GM18907 (cell line): ENCODE measurements around the gene NANOS1.

ENCODE experiments used
- ATAC-seq: cut with Tn5 transposase; IDR thresholded peaks from one replicate; pipeline ENCODE4 v1.9.1; 2021; ENCODE audit warnings: mild to moderate bottlenecking, moderate library complexity; ENCODE audit not compliant: unreplicated experiment

Gene NANOS1

DNA sequence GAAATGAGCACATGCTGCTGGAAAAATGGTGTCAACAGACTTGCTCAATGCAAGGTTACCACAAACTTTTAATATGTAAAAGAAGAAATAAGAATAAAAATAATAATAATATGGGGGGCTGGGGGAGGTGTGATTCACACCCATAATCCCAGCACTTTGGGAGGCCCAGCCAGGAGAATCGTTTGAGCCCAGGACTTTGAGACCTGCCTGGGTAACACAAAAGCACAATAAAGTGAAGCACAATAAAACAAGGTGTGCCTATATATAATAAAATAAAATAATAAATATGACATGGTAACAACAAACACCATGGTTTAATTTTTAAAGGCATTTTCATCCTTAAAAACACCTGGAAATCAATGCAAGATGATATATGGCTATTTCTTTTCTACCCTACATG lies 26.0 kb downstream of the NANOS1 start:
- no peak for ATAC-seq

DNA sequence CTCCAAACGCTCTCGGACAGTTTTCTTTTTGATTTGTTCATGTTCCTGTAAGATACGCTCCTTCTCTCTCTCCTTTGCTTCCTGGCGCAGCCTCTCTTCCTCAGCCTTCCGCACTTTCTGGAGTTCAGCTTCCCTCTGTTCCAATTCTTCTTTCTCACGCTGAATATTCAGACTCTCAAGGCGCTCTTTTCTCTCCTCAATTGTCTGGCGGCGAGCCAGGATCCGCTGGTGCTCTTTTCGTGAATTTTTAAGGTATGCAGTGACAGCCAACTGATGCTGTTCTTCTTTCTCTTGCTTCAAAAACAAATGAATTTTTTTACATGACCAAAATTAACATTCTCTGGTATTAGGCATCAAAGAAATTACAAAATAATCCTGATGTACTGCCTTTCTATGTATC lies 28.5 kb downstream of the NANOS1 start:
- ATAC-seq = no peak

DNA sequence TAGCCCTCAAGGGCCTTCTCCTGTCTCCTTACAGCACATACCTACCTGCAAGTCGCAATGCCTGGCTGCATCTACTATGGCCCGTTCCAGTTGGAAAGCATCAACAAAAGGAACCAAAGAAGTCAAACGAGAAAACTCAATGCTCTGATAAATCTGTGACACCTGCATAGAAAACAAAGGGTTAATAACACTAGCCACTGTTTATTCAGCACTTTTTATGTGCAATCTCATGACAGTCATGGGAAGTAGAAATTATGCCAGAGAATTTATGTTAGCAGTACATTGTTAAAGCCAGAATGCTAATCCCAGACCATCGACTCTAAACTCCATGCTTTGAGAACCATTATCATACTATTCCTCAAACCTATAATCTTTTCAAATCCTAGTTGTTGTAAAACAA lies 30.0 kb downstream of the NANOS1 start:
- ATAC-seq = no peak

DNA sequence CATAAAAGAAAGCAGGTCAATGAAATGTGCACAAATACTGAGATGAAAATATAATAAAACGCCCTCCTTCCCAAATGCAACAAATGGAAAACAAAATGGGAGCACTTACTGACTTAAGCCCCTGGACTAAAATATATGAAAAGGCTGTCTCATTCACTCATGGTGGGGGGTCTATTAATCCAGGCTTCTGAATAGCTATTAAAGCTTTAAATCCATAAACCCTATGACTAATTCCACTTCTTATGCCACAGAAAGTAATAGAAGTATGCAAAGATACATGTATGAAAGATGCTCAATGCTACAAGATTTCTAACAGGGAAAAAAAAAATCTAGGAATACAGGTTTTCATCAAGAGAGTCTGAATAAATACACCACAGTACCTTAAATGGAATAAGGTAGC lies 30.6 kb downstream of the NANOS1 start:
- no peak for ATAC-seq

DNA sequence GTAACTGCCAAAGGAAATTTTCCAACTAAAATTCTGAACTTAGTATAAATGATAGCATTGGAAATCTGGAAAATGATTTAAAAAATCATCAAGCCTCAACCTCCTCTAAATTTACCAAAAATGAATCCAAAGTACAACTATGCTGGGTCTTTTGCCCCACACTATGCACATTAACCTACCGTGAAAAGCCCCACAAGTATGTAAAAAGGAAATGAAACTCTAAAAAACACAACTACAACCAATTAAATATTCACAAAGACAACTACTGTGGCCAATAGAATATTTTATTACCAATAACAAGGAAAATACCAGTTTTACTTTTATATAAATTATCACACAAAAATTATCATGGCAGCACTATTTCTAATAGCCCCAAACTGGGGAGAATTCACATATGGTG lies 31.8 kb downstream of the NANOS1 start:
- no peak for ATAC-seq

DNA sequence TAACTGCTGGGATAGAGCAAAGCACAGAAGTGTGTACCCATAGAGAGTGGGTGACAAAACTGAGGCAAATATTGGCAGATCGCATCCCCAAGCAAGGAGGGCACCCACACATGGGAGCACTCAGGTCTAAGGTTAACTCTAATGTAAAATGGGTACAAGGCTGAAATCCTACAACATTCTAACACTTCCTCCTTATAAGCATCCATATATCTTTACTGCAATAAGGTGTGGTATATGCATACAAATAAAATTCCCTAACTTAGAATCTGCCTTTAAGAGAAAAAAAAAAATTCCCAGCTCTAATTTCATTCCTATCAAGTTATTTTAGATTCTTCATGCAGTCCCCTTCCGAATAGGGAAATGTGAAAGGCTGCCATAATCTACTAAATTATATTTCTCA lies 32.4 kb downstream of the NANOS1 start:
- ATAC-seq = no peak

DNA sequence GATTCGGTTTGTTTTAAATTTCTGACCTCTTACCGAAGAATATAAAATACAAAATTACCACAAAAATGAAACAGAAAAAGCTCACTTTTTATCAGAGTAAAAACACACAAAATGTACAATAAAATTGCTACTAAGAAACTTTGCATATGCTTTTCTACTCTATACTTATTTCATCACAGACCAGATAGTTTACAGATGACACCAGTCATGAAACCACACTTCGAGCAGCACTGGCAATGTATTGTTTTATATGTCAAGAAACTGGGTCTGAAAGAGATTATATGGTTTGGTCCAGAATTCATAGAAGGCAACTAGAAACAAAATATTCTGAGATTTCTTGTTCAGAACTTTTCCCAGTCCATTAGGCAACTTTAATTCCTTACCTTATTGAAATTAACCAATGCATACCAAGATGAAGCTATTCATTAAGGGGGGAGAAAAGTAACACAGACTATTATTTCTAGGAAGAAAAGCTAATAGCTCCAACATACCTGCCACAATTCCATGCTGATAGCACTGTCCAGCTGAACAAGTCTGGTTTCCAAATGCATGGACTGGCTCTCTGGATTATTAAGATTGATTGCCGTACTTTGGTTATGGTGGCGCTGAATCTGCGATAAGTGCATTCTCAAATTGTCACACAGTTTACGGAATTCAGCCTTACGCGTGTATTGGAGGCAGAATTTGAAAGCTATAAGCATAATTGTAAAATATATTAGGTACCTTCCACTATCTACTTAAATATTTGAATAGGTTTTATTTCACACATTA lies 41.1 kb downstream of the NANOS1 start:
- ATAC-seq = no peak

DNA sequence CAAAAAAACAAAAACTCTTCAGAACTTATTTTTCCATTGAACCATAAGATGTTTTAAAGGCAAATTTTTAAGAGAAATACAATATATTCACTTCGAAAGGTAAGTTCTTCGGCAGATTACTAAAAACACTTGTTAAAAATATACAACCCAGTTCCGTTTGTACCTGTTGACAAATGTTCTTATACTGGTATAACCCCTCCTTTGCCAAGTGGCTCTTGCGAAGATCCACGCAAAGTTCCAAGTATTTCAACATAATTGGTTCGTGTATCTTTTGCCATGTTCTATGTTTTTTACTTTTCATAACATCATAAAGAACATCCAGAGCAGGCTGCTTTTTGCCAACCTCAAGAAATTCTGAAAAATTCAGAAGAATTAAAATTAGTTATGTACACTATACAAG lies 44.1 kb downstream of the NANOS1 start:
- no peak for ATAC-seq

DNA sequence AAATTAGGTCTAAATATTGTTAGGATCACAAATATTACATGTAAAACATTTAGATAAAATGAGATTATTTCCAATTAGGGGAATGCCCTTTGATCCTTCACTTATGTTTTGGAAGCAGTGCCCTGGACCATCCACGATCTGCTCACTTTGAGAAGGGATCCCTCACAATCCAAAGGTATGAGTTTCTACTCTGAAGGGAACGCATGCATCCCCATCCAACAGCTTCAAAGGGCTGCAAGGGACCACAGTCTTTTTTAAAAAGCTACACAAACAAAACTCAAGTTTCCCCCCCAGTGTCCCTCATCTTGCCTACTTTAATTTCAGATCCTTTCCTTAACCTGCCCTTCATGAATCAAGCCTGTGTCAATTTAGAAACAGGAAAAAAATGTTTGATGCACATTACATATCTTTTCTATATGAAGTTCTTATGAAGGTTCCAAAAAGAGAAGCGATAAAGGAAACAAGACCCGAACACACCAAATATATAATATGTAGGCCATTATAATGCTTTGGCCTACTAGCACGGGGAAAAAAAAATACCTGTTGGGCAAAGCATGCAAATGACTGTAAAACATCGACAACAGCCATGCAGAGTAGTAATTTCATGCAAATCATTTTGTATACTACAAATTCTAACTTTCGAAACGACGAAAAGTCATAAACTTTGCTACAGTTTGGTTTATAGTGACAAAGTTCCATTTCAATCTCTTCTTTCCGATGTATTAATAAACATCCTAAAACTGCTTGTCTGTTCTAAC lies 49.1 kb downstream of the NANOS1 start:
- ATAC-seq = no peak

DNA sequence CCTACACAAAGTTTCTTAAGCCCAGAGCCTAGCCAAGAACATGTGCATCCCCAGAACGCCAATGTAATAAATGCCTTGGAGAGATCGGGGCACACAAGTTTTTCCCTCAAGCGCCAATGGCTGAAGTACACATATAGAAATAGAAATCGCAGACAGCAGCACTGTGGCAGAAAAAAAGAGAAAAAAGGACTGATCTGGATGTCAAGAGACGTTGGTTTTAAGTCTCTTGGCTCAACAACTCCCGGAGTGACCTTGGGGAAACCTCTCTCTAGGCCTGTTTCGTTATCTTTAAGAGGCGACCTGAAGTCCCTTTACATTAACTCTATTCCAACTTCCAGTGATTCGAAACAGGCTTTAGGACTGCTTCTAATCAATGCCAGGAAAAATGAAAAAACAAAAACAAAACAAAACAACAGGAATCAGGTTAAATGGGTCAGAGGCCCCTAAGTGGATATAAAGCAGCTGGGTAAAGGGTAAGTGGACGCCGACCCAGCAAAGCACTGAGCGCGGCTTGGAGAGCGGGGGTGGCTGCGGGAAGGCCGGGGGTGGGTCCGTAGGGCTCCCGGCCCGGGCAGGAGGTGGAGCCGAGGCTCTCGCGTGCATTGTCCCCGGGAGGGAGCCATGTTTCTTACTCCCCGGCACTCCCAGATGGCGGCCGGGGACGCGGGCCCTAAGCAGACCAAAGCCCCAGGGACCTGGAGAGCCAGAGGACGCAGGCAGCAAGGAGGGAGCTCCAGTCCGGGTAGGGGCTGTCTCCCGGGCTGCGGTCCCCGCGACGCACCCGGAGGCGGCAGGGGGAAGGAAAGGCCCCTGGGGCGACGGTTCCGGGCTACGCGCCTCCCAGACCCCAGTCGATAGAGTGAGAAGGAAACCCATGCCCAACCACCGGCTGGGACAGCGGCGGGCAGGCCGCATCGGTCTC lies 50.3 kb downstream of the NANOS1 start:
- peak; percentile 73 for ATAC-seq

DNA sequence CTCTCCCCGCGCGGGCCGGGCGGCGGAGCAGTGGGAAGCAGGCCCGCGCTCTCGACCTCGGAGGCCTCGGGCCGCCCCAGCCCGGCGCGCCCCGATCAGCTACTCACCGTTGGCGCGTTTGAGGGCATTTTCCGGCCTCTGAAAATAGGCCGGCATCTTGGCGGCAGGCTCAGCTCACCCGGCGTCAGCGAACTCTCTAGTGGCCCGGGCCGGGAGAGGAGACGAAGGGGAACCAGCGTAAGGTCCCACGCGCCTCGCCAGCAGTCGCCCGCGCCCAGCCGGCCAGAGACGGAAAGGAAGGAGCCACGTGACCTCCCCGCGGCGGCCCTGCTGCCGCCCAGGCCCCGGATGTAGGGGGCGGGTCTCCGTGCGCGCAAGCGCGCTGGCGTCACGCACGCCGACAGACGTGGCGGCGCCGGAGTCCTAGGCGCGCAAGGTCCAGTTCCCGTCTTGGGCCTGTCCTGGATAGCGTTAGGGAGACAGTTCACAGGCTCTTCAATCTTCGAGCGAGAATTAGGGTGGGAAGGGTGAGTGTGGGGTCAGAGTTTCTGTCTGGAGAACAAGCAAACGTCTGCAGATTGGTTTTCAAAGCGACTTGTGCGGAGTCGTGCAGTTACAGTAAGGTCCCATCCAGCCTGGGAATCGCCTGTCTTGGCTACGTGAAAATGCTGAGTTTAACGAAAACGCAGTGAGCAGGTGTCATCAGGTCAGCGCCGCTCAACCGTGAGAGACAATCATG lies 51.2 kb downstream of the NANOS1 start, which contains the start of gene EIF3A:
Gene EIF3A, minus strand, starts transcription at position 297 of the 739 bp plus-strand sequence. Its CDS starts 141 bp downstream, at position 156.
- peak; percentile 87 for ATAC-seq
